MCF 10A (cell line): Measurements from ENCODE around the gene REXO1. TPM values are rescaled to one million over a fixed set of nuclear protein-coding genes. Genes with fewer than 3 reads are reported as not detected.

Source experiments
- BruUV-seq: library from RNA; stranded (reverse); fragments of 400-500 nt; replicated peaks from 2 replicates; lab custom pipeline; 2021; lab: Mats Ljungman, UMichigan
- CTCF ChIA-PET: fragments of 300-600 bp; sonication (Branson Sonifier 250); formaldehyde crosslinking; extraction: SDS; loops from one replicate; lab custom pipeline; 2021; ENCODE audit warnings: antibody characterized with exemption, inconsistent platforms; lab: Yijun Ruan, JAX
- POLR2A ChIA-PET: fragments of 300-600, 350-650 bp; sonication (Branson Sonifier 250); formaldehyde crosslinking; extraction: SDS; loops from one replicate; lab custom pipeline; 2020; ENCODE audit warnings: antibody characterized with exemption, inconsistent platforms; lab: Yijun Ruan, JAX
- DNase-seq: peaks from one replicate; pipeline ENCODE4 v3.0.0-alpha.2; 2018; ENCODE audit not compliant: unreplicated experiment
- H3K27ac Mint-ChIP-seq: one replicate; pipeline ENCODE4 v1.8.0; 2022; ENCODE audit warnings: mild to moderate bottlenecking, low read depth, mixed read lengths; ENCODE audit not compliant: unreplicated experiment
- H3K27me3 Mint-ChIP-seq: one replicate; pipeline ENCODE4 v1.8.0; 2022; ENCODE audit warnings: mixed read lengths; ENCODE audit not compliant: insufficient read depth, unreplicated experiment
- H3K36me3 Mint-ChIP-seq: one replicate; pipeline ENCODE4 v1.8.0; 2022; ENCODE audit warnings: mild to moderate bottlenecking, moderate library complexity, mixed read lengths; ENCODE audit not compliant: insufficient read depth, unreplicated experiment
- H3K4me1 Mint-ChIP-seq: one replicate; pipeline ENCODE4 v1.8.0; 2022; ENCODE audit warnings: mixed read lengths; ENCODE audit not compliant: insufficient read depth, unreplicated experiment
- H3K4me3 Mint-ChIP-seq: one replicate; pipeline ENCODE4 v1.8.0; 2022; ENCODE audit warnings: mild to moderate bottlenecking, moderate library complexity, mixed read lengths; ENCODE audit not compliant: unreplicated experiment
- H3K9me3 Mint-ChIP-seq: one replicate; pipeline ENCODE4 v1.8.0; 2022; ENCODE audit warnings: mixed read lengths; ENCODE audit not compliant: unreplicated experiment
- CTCF ChIP-seq: fragments of 200-600 bp; IDR thresholded peaks from one replicate; pipeline ENCODE4 v1.8.0; 2022; ENCODE audit warnings: antibody characterized with exemption, mild to moderate bottlenecking; ENCODE audit not compliant: unreplicated experiment
- intact Hi-C: fragments of 100-400 bp; cut with micrococcal nuclease; formaldehyde crosslinking; loops from 2 replicates; pipeline ENCODE4 v1.14.1; 2022
- total RNA-seq: library from RNA; stranded (reverse); gene quantifications from 2 replicates; pipeline ENCODE4 v1.2.3, GENCODE V29; 2022

REXO1 gene
- total RNA-seq, 1 experiment from 2014 or later, result 36.4 TPM

- Mint-ChIP-seq H3K4me3 (no peak overlapping the region), H3K36me3 (no peaks in the 10 kb centered on the region), H3K4me1 (peaks cover 29% of the 10 kb centered on the region), H3K9me3 (peaks cover 8% of the 10 kb centered on the region), H3K27ac (no peak overlapping the region), H3K27me3 (no peaks in the 10 kb centered on the region)
- DNase-seq, result no peak
- POLR2A ChIA-PET, result interaction anchor here (0.7 to 2.1 kb wide), 5 partner anchors 24 to 178 kb away, joined by 3 to 8 read pairs (median 4); partner anchors contain the start of genes MBD3 and TCF3
- CTCF ChIA-PET, result interaction anchor here (0.5 to 5.6 kb wide), 10 partner anchors 10 to 269 kb away, joined by 3 to 54 read pairs (median 4); no protein-coding TSS in a partner anchor
- no peak for TF ChIP-seq CTCF
- no TSS peak for BruUV-seq
- intact Hi-C loops, result no loop called here
Observed at GRCh38 chr19:1770866-1771576, 77.3 kb downstream of the REXO1 start.

GRCh38 chr19:1769645-1769985, 78.7 kb downstream of the REXO1 start:
- Mint-ChIP-seq H3K4me3 (no peak overlapping the region), H3K9me3 (peaks cover 8% of the 10 kb centered on the region), H3K4me1 (peaks cover 25% of the 10 kb centered on the region), H3K27ac (no peak overlapping the region), H3K36me3 (no peaks in the 10 kb centered on the region), H3K27me3 (peaks cover 10% of the 10 kb centered on the region)
- BruUV-seq, result no TSS peak
- no peak for TF ChIP-seq CTCF
- intact Hi-C loops, result no loop called here
- DNase-seq, result no peak
- ChIA-PET POLR2A (no interaction called here), CTCF (interaction anchor here (0.9 to 5.6 kb wide), 3 partner anchors 12 to 97 kb away, joined by 3 to 54 read pairs (median 11); no protein-coding TSS in a partner anchor)

GRCh38 chr19:1768918-1769644, 79.2 kb downstream of the REXO1 start:
- ChIA-PET POLR2A (no interaction called here), CTCF (interaction anchor here (0.6 to 5.6 kb wide), 10 partner anchors 13 to 105 kb away, joined by 3 to 54 read pairs (median 4); no protein-coding TSS in a partner anchor)
- no peak for TF ChIP-seq CTCF

GRCh38 chr19:1768248-1768647, 80.0 kb downstream of the REXO1 start:
- Mint-ChIP-seq H3K9me3 (peaks cover 8% of the 10 kb centered on the region), H3K4me3 (no peak overlapping the region), H3K4me1 (peaks cover 11% of the 10 kb centered on the region), H3K36me3 (no peaks in the 10 kb centered on the region), H3K27ac (no peak overlapping the region), H3K27me3 (peaks cover 23% of the 10 kb centered on the region)
- ChIA-PET CTCF (interaction anchor here (0.6 to 1.1 kb wide), 12 partner anchors 9 to 104 kb away, joined by 3 to 11 read pairs (median 3); no protein-coding TSS in a partner anchor), POLR2A (interaction anchor here (0.6 to 0.8 kb wide), 2 partner anchors 75 to 96 kb away, joined by 3 read pairs; no protein-coding TSS in a partner anchor)
- BruUV-seq, result no TSS peak
- no peak for DNase-seq
- intact Hi-C loops, result no loop called here
- TF ChIP-seq CTCF, result no peak

More at GRCh38 chr19:1768918-1769644, 79.2 kb downstream of the REXO1 start:
- Mint-ChIP-seq H3K27ac (no peak overlapping the region), H3K9me3 (peaks cover 8% of the 10 kb centered on the region), H3K4me3 (no peak overlapping the region), H3K27me3 (peaks cover 15% of the 10 kb centered on the region), H3K36me3 (no peaks in the 10 kb centered on the region), H3K4me1 (peaks cover 19% of the 10 kb centered on the region)
- intact Hi-C loops, result no loop called here
- DNase-seq, result no peak
- BruUV-seq, result no TSS peak
